IPS DF 6.9 (cell line): Measurements from ENCODE around the gene BCL11B.
"Not testable (repeated sequence)": the region's sequence is repeated elsewhere in the genome, so short reads cannot be mapped to it uniquely, and the experiment has no call there.

Experiments used
- DNase-seq: peaks from one replicate; pipeline ENCODE4 v3.0.0-alpha.2; 2013; ENCODE audit warnings: low read depth, low spot score
- H3K27ac ChIP-seq: one replicate; pipeline ENCODE4 v1.5.1; 2013; ENCODE audit warnings: low read length, control low read depth
- H3K27me3 ChIP-seq: 2 replicates; pipeline ENCODE4 v1.6.1; 2013; ENCODE audit warnings: mild to moderate bottlenecking, low read length; ENCODE audit not compliant: control insufficient read depth, insufficient read depth
- H3K36me3 ChIP-seq: 2 replicates; pipeline ENCODE4 v1.6.1; 2013; ENCODE audit warnings: low read length; ENCODE audit not compliant: control insufficient read depth, insufficient read depth
- H3K4me1 ChIP-seq: 2 replicates; pipeline ENCODE4 v1.6.1; 2013; ENCODE audit warnings: low read length; ENCODE audit not compliant: control insufficient read depth, insufficient read depth
- H3K4me3 ChIP-seq: 2 replicates; pipeline ENCODE4 v1.5.1; 2013; ENCODE audit warnings: mild to moderate bottlenecking, low read length
- H3K9me3 ChIP-seq: 2 replicates; pipeline ENCODE4 v1.6.1; 2013; ENCODE audit warnings: low read length, inconsistent platforms; ENCODE audit not compliant: control insufficient read depth, insufficient read depth
- WGBS: extraction: QIAGEN DNeasy Blood & Tissue Kit; methylation state at CpG from one replicate; pipeline ENCODE4 v1.1.7; 2013; ENCODE audit warnings: mixed read lengths, missing lambda C conversion rate; ENCODE audit not compliant: insufficient read length, insufficient coverage; 5-methylcytosine and 5-hydroxymethylcytosine counted together

BCL11B gene

DNA sequence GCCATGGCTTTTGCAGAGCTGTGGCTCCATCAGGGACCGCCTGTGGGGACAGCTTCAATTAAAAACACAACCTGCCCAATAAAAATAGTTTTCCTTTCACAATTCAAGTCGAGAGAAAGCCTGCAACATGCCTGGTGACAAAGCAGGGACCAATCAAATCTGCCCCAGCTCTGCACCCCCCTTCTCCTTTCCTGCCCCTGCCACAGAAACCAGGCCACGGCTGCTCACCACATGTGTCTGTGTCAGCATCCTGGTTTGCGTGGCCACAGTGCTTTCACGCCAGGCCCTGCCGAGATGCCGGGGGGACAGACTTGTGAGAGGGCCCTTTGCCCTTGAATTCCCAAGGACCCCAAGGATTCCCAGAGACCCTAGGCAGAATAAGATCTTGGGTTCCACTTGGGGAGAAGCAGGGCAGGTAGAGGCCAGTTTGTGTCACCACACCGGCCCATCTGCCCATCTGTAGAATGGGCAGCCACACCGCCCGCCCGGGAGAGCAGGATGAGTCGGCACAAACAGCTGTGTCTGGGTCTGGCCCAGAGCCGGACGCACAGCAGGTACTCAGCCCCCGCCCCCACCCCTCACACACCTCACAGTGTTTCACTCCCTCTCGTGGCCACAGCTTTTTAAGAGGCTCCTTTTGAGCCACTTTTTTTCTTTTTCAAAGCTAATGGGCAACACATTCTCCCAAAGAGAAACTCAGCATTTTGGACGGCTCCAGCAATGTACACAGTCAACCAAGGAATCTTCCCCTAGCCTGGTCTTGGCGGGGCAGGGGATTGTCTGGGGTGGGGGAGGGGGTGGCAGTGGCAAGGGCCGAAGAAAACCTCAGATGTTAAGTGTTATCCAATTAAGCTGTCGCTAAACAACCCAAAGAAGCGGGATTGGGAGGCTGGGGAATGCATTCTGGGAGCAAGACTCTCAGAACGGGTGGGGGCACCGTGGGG, 41.5 kb downstream of the BCL11B start:
- Histone ChIP-seq H3K27ac (no peak overlapping the region), H3K9me3 (no peaks in the 10 kb centered on the region), H3K27me3 (no peaks in the 10 kb centered on the region), H3K36me3 (no peaks in the 10 kb centered on the region), H3K4me3 (peak overlapping the region; percentile 11; the same call in 1 of the 2 replicates), H3K4me1 (peaks cover 3% of the 10 kb centered on the region)
- WGBS, result no CpG with 5 or more reads among the region's 23 CpGs
- DNase-seq, result no peak

DNA sequence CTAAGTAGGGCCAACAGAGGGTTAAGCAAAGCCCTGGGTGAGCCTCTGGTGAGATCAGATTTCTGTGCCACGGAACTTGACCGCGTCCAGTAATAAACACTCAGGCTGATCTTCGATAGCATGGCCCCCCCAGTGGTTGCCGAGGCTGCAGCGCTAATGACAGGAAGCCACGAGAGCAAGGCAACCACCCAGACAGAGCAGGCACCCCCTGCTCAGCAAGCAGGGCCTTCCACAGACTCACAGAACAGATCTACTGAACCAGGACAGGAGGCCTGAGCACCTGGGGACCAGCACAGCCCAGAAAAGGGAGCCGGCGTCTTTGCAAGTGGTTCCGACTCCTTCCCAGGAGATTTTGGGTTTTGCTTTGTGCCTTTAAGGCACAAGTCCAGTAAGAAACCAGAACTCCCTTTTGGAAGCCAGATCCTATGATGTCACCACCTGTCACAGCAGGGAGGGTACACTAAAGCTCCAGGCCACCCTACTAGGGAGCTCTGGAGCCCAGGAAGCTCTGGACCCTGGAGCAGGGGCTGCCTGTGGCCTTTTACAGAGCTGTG, 42.3 kb downstream of the BCL11B start:
- Histone ChIP-seq H3K4me1 (peaks cover 3% of the 10 kb centered on the region), H3K36me3 (no peaks in the 10 kb centered on the region), H3K9me3 (no peaks in the 10 kb centered on the region), H3K27ac (no peak overlapping the region), H3K4me3 (no peak overlapping the region), H3K27me3 (no peaks in the 10 kb centered on the region)
- WGBS, result no CpG with 5 or more reads among the region's 10 CpGs
- no peak for DNase-seq

DNA sequence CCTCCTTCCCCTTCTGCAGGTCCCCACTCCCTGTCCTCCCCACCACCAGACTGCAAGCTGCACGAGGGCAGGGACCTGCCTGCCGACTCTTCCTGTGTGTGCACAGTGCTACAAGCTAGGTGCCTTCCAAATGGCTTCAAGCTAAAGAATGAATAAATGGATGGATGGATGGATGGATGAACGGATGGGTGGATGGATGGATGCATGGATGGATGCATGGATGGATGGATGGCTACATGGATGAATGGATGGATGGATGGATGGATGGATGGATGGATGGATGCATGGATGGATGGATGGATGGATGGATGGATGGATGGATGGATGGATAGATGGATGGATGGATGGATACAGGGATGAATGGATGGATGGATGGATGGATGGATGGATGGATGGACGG, 43.2 kb downstream of the BCL11B start:
- not testable (repeated sequence) for H3K4me3 ChIP-seq, DNase-seq, H3K4me1 ChIP-seq, H3K27ac ChIP-seq, H3K36me3 ChIP-seq, H3K27me3 ChIP-seq, H3K9me3 ChIP-seq
- WGBS, result no CpG with 5 or more reads among the region's 4 CpGs

DNA sequence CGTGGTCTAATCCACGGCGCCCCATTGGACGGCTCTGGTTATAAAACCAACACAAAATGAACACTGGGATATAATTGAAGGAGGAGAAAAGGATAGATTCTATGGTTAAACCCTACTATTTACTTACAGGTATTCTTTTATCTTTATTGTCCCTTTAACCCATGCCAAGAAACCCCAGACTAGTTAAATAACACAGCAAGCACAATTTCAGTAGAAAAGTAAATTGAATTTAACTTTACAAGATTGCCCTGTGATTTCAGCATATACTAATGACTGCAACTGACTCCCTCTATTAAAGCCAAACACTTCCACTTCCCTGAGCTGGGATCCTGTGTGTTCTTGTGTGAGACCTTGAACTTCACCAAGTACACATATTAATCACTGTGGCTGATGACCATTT, 45.3 kb downstream of the BCL11B start:
- Histone ChIP-seq H3K27ac (no peak overlapping the region), H3K4me1 (0 out of 2 replicates have a peak, but pooled peaks cover 2% of the 10 kb centered on the region), H3K36me3 (no peaks in the 10 kb centered on the region), H3K4me3 (no peak overlapping the region), H3K27me3 (no peaks in the 10 kb centered on the region), H3K9me3 (no peaks in the 10 kb centered on the region)
- WGBS, result no CpG with 5 or more reads among the region's 4 CpGs
- DNase-seq, result no peak

DNA sequence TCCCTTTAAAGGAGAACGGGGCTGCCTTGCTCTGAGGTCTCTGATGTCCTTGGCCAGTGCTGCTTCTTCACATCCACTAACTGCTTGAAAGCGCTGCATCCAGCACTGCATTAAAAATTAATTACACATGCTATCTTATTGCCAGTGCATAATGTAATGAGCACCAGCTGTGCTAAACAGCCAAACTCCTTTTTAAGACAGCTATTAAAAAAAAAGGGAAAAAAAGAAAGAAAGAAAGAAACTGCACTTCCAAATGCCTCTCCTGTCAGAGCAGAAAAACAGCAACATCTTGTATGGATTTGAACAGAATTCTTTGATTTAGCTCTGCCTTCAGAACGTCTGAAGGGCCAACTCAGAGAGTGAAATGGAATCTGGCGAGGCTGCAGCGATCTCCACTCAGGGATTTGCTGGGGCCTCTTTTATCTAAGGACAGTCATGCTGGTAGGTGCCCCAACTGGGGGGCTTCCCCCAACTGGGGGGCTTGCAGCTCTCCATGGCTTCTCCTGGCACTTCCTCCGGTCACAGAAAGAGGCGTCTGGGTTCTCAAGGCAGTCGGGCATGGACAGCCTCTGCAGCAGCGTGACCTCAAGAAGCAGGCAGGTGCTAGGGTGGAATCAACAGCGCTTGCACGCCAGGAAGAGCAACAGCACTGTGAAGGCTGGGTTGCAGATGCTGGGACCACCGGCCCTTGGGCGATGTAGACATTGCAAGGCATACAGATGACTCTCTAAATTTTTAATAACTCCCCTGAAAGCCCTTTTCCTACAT, 46.4 kb downstream of the BCL11B start:
- Histone ChIP-seq H3K27ac (no peak overlapping the region), H3K4me3 (no peak overlapping the region), H3K4me1 (0 out of 2 replicates have a peak, but pooled peaks cover 2% of the 10 kb centered on the region), H3K9me3 (no peaks in the 10 kb centered on the region), H3K36me3 (no peaks in the 10 kb centered on the region), H3K27me3 (no peaks in the 10 kb centered on the region)
- DNase-seq, result no peak
- no CpG with 5 or more reads among the region's 13 CpGs for WGBS

DNA sequence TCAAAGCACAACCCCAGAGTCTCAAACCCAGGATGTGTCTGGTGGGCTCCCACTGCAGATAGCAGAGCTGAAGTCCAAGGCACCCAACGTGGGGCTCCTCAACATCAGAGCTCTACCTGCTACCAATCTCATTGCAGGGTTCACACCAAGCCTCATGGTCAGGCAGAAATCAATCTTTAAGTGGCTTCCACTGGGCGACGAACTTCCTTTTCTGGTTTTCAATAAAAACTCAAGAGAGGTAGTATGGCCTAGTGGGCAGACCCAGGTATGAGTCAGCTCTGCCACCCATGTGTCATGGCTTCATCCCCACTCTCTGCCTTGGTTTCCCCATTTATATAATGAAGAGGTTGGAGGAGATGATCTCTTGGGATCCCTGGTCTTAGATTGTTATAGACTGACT, 47.0 kb downstream of the BCL11B start:
- H3K4me3 ChIP-seq, result no peak overlapping the region
- no peaks in the 10 kb centered on the region for H3K27me3 ChIP-seq
- no CpG with 5 or more reads among the region's 3 CpGs for WGBS
- no peaks in the 10 kb centered on the region for H3K9me3 ChIP-seq
- H3K4me1 ChIP-seq, result no peaks in the 10 kb centered on the region
- no peak for DNase-seq
- H3K27ac ChIP-seq, result no peak overlapping the region
- H3K36me3 ChIP-seq, result no peaks in the 10 kb centered on the region

DNA sequence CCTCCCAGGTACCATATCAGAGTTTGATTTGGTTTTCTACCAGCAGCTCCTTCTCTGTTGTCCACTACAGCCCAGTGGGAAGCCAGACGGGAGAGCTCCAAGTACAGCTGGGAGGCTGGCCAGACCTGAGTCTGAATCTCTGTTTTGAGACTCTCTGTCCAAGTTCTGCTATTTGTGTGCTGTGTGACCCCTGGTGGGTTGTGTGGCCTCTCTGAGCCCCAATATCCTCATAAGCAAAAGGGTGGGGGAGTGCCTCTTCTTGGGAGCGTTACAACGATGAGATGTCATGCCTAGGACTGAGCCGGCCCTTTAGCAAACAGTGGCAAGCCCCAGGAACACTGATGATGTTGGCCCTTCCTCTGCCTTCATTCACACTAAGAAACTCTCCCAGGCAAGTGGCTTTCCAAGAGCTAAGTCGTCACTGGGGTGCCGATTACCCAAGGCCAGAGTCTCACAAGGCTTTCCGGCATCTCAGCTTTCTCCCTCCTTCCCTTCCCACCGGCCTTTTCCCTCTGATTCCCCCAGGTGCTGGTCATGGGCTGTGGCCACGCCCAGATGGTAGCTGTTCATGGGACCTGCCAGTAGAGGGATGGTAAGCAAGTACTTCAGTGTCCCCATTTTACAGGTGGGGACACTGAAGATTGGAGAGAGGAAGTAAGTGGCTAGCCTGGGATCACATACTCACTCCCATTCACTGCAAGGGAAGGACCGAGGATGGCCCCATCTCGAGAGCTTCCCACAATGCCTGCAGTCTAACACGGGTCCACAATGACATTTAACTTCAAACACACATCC, 47.7 kb downstream of the BCL11B start:
- WGBS, result no CpG with 5 or more reads among the region's 12 CpGs
- Histone ChIP-seq H3K27me3 (no peaks in the 10 kb centered on the region), H3K36me3 (no peaks in the 10 kb centered on the region), H3K27ac (no peak overlapping the region), H3K4me1 (no peaks in the 10 kb centered on the region), H3K4me3 (no peak overlapping the region), H3K9me3 (no peaks in the 10 kb centered on the region)
- no peak for DNase-seq

DNA sequence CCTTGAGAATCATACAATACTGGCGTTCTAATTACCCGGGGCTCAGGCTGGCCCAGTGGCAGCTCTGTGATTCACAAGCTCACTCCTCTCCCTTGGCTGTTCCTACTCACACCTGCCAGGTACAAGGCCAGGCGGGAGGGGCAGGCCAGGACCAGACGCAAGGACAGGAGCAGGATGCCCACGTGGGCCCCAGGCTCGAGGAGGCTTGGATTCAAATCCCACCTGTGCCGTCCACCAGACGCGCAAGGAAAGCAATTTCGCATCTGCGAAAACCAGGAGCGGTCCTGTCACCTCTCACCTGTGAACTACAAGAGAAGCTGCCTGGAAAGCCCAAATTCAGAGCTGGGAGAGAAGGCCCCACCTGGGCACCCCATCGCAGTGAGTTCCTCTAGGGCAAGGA, 50.6 kb downstream of the BCL11B start:
- no CpG with 5 or more reads among the region's 13 CpGs for WGBS
- H3K4me3 ChIP-seq, result no peak overlapping the region
- H3K27ac ChIP-seq, result no peak overlapping the region
- H3K9me3 ChIP-seq, result no peaks in the 10 kb centered on the region
- no peaks in the 10 kb centered on the region for H3K36me3 ChIP-seq
- no peak for DNase-seq
- H3K27me3 ChIP-seq, result no peaks in the 10 kb centered on the region
- no peaks in the 10 kb centered on the region for H3K4me1 ChIP-seq

DNA sequence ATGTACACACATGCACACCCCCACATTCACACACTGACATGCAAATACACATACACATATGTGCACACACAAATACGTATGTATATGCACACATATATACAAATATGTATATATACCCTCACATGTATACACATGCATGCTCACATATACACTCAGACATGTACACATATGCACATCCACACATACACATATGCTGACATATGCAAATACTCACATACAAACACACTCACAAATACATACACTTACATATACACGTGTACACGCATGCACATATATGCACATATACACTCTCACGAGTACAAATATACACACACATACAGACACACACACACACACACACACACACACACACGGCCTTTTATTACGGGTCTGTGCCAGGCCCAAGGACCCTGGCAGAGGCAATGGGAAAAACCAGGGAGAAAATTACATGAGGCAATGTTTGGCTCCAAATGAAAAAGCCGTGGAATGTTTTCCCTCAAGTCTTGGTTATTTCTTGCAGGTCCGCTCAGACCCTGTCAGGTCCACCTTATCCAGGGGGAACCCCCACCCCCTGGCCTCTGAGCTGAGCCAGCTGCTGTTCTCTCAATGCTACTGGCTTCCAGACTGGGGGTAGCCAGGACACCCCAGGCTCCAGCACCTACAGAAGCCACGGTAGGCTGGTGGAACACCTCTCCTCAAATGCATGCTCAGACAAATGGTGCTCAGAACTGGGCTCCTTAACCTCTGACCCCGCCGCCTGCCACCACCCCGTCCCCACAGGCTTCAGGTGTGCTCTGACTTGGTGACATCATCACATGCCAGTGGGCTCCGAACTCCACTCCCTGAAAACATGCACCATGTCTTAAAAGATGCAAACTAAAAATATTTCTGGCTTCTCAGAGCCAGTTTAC, 54.7 kb downstream of the BCL11B start:
- H3K27ac ChIP-seq, result no peak overlapping the region
- 100% methylated on average over 3 of the region's 13 CpGs for WGBS

More for the DNA sequence above, 54.7 kb downstream of the BCL11B start:
- Histone ChIP-seq H3K4me3 (no peak overlapping the region), H3K4me1 (no peaks in the 10 kb centered on the region), H3K27me3 (no peaks in the 10 kb centered on the region), H3K9me3 (no peaks in the 10 kb centered on the region), H3K36me3 (no peaks in the 10 kb centered on the region; the same call in 1 of the 2 replicates)
- DNase-seq, result no peak
